Stimulated activated CD8-positive, alpha-beta memory T cell treated with anti-CD3 and anti-CD28 coated beads, Interleukin-7, amount 100 ng/mL, for 1 hour (primary cell): ENCODE data around the gene GPR65.

Source experiments
- DNase-seq, 2 donors: peaks; one replicate each; pipeline ENCODE4 v3.0.0-alpha.2; 2020; ENCODE audit warnings: low read depth in 2 of 2

The GPR65 gene, protein sequence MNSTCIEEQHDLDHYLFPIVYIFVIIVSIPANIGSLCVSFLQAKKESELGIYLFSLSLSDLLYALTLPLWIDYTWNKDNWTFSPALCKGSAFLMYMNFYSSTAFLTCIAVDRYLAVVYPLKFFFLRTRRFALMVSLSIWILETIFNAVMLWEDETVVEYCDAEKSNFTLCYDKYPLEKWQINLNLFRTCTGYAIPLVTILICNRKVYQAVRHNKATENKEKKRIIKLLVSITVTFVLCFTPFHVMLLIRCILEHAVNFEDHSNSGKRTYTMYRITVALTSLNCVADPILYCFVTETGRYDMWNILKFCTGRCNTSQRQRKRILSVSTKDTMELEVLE

DNA sequence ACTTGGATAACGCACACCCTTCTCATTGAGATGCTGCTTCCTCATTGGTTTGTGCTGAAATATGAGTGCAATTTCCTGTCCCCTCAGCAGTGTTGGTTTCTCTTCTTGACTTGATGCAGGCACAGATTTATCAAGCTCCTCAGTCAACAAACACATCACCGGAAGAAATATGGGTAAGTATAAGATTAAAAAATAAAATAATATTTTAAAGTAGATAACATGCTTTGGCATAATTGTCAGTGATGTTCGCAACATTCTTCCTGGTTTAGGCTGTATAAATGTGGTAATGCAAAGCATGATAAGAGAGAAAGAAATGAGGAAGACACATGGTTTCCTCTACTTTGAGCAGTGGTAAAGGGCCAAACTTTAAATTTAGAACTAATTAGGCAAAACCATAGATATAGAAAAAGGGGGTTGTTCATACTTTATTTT lies at the start of gene GPR65:
Gene GPR65, plus strand, starts transcription at position 86 of the 432 bp plus-strand sequence. CDS start 5,713 bp downstream, outside the sequence.
- no peak for DNase-seq

DNA sequence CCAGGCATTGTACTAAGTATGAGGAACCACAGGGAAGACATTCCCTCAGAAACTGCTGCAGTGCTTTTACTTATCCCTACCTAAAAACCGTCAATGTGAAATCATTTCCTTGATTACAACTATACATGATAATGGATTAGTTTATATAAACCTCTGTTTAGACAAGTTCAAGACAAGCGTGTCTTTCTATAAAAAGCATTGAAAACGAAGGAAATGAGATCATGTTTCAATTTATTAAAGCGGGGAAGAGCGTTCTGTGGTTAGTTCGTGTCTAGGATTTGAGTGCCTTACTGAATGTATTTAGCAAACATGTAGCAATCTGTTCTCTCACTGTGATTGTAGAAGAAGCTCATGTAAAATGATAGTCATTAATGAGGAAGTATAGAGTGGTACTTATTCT lies 49.4 kb upstream of the GPR65 start:
- DNase-seq = no peak

DNA sequence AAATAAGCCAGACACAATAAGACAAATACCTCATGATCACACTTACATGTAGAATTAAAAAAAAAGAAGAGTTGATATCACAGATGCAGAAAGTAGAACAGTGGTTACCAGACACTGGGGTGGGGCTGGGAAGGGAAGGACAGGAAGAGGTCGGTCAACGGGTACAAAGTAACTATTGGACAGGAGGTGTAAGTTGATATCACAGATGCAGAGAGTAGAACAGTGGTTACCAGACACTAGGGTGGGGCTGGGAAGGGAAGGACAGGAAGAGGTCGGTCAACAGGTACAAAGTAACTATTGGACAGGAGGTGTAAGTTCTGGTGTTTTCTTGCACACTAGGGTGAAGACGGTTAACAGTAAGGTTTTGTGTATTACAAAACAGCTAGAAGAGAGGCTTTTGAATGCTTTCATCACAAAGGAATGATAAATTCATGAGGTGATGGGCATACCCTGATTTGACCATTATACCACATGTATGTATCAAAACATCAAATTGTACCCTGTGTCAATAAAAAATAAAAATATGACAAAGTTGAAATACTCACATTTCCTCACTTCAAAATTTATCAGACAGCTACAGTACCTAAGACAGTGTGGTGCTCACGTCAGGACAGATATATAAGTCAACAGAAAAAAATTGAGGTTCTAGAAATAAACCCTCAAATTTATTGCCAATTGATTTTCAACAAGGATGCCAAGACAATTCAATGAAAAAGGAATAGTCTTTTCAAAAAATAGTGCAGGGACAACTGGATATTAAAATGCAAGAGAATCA lies 44.7 kb upstream of the GPR65 start:
- no peak for DNase-seq

GRCh38 chr14:87961246-87961645 lies 43.7 kb upstream of the GPR65 start:
- DNase-seq = no peak

GRCh38 chr14:87966816-87967215 lies 38.1 kb upstream of the GPR65 start:
- DNase-seq = no peak

- no peak for DNase-seq
Observed at GRCh38 chr14:87967496-87967895, 37.4 kb upstream of the GPR65 start.

DNA sequence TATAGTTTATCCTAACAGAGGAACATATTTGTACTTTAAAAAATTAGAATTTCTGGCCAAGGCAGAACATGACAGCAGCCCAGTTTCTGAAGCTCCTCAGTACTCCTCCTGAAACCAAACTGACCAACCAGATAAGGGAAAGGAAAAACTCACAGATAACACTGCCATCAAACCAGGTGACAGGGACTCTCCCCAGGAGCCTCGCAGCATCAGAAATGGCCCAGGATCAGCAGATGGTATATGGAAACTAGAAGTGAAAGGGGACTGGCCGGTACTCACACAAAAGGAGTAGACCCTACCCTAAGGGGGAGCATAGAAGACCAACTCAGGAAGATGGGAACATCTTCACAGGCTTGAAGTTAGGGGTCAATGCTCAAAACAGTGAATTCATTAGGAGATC lies 33.9 kb upstream of the GPR65 start:
- no peak for DNase-seq

- no peak for DNase-seq
Observed at GRCh38 chr14:87975636-87976035, 29.3 kb upstream of the GPR65 start.

- DNase-seq = no peak
Observed at GRCh38 chr14:87979689-87980088, 25.2 kb upstream of the GPR65 start.

- no peak for DNase-seq
Observed at GRCh38 chr14:87989221-87989955, 15.5 kb upstream of the GPR65 start.

DNA sequence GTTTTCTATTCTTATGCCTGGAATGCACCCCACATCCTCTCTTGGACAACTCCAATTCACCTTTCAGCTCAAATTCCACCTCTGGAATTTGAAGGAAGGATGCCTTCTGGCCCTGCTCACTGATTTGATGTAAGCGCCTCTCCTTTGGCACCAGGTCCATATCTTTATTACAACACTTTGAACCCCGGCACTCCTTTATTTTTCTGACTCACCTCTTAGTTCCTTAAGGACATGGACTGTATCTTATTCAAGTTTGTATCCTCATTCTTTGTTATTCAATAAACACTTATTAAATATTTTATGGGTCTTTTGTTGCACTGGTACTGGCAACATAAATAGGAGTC lies 15.0 kb upstream of the GPR65 start:
- no peak for DNase-seq

- no peak for DNase-seq
Observed at GRCh38 chr14:87990682-87991081, 14.3 kb upstream of the GPR65 start.

GRCh38 chr14:87992346-87992717 lies 12.6 kb upstream of the GPR65 start:
- DNase-seq = no peak

DNA sequence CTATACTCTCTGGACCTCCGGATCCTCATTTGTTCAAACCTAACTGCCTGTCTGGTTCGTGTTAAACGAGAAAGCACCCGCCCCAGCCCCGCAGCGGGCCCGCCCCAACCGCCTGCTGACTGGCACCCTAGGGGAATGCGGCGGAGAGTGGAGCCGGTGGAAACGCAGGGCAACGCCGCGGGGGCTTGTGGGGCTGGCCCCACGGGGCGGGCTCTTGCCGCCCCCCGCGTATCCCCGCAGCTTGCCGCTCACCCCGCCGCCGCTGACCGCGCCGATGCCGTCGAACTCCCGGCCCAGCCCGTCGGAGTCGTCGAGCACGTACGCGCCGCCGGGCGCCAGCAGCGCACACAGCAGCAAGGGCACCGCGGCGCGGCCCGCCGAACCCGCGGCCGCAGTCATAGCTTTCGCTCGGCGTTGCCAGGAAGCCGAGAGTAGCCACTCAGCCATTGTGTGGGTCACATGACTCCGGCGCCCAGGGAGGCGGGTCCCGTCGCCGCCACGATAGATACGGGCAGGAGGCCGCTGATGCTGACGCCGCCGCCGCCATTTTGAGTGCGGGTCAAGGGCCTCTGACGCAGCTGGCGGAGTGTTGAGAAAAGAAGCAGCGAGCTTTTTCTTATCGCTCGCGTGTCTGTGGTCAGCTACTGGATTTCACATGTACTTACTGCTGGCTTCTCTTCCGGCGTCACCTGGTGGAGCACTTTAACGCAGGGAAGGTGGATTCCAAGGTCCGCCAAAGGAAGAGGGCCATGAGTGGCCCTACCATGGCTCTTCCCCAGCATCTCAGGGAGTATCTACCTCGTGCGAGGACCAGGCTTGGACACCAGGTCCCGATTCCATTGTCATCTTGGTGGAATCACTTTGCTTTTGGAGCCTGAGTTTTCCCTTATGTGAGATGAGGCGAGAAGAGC lies 12.0 kb upstream of the GPR65 start, which contains the start of gene GALC:
Gene GALC, minus strand, starts transcription at position 465 of the 911 bp plus-strand sequence. Its CDS starts 18 bp downstream, at position 447.
- peak; percentile 87 to 90 for DNase-seq

GRCh38 chr14:87994974-87995373 lies 10.0 kb upstream of the GPR65 start:
- no peak for DNase-seq

DNA sequence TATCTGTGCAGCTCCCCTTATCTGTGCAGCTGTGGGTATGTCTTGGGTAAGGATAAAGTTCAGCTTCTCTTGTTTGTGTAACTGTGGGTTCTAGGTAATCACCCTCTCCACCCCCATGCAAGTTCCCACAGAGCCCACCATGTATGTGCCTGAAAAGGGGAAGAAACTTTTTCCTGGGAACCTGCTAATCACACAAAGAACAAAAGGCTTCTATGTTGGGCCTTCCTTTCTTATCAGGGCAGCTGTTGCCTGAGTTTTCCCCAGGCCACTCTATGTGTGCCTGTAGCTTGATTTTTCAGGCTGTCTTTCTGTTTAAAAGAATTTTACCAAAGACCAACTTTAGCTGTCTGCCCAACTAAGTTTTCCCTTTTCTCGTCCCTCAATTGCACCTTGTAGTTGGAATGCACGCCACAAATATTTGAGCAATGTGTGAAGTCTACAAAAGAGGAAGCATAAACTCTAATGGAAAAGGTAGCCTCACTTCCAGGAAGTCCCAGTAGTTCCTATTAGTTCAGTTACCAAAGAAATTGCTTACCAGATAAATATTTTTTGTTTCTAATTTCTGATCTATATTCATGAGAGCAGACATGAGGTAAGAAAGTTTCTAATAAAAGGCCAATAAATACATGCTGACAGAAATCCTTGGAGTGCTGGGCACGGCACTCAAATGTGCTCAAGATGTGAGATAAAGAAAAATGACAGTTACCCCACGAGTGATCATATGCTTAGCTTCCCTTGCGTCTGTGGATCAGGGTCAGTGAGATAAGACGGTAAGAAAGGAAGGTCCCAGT lies 9.2 kb upstream of the GPR65 start:
- no peak for DNase-seq

GRCh38 chr14:87996291-87996592 lies 8.7 kb upstream of the GPR65 start:
- no peak for DNase-seq

DNA sequence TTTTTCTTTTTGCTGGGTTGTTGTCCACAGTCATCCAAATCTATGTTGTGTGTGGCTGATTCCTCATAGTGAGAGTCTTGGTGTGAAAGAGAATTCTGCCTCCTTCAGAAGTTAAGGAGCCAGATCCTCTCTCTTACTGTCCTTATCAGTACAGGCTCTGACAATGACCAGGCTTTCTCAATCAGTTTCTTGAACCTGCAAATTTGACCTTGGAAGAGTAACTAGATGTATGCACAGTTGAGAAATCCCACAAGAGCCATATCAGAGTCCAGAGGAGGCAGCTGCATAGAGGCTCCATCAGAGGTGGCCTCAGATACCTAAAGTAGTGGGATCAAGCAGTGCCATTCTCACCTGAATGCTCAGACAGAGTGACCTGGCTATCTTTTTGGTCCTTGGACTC lies 6.5 kb upstream of the GPR65 start:
- no peak for DNase-seq

- DNase-seq = no peak
Observed at GRCh38 chr14:87999277-87999676, 5.7 kb upstream of the GPR65 start.

DNA sequence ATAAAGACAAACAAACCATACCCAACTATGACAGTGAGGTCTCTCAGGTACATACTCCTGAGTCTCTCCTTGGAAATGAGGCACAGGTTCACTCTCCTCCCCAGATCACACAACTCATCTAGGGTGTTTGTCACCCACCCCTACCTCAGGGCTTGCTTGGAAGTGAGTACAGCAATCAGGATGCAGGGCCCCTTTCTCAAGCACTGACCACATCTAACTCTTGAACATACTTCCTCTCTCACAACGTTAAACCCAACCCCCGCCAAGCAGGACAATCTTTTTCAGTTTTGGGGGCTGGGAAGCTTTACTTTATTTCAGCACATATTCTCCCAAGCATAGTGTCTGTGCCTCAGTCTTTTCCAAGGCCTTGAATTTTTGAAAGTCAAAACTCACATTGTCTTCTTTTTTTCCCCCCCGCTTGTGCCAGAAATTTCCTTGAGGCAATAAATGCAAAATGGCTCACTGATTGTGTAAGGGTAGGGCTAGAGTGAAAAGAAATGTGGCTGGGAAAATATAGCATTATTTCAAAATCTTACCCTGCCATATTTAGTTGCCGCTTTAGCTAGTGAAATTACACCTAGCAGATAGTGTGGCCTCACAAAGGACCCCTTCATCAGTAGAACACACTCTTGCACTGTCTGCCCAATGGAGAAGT lies 2.4 kb upstream of the GPR65 start:
- DNase-seq = no peak
